NCI-H2029 treated with DMSO at 0.1 percent for 48 hours (cell line): ENCODE data around the gene TPP1.

Experiments used
- DNase-seq: peaks from one replicate; lab custom pipeline; 2025; lab: John Stamatoyannopoulos, UW

Gene TPP1

GRCh38 chr11:6563121-6563619, 56.1 kb downstream of the TPP1 start:
- no peak for DNase-seq
